Colonic mucosa (tissue), 4 donors: ENCODE results near the gene GALNT17. TPM values are rescaled to one million over a fixed set of nuclear protein-coding genes. Genes with fewer than 3 reads are reported as not detected.
"Not testable (repeated sequence)": the region's sequence is repeated elsewhere in the genome, so short reads cannot be mapped to it uniquely, and the experiment has no call there.

Experiments
- DNase-seq: peaks from one replicate; pipeline ENCODE4 v3.0.0-alpha.2; 2020
- H3K27ac ChIP-seq: fragments of 200-600 bp; one replicate; pipeline ENCODE4 v1.8.0; 2021
- H3K27me3 ChIP-seq: fragments of 200-600 bp; one replicate; pipeline ENCODE4 v1.8.0; 2021
- H3K36me3 ChIP-seq: fragments of 200-600 bp; one replicate; pipeline ENCODE4 v1.8.0; 2021
- H3K4me1 ChIP-seq: fragments of 200-600 bp; one replicate; pipeline ENCODE4 v1.8.0; 2021; ENCODE audit warnings: mild to moderate bottlenecking
- H3K4me3 ChIP-seq: fragments of 200-600 bp; one replicate; pipeline ENCODE4 v1.8.0; 2021
- H3K9ac ChIP-seq, 2 donors: one replicate each; pipeline ENCODE4 v1.7.0; 2013; ENCODE audit warnings: control low read depth in 2 of 2, low read depth in 2 of 2, low read length in 2 of 2
- H3K9me3 ChIP-seq: fragments of 200-600 bp; one replicate; pipeline ENCODE4 v1.8.0; 2021
- CTCF ChIP-seq: fragments of 200-600 bp; IDR thresholded peaks from one replicate; pipeline ENCODE4 v1.8.0; 2022; ENCODE audit warnings: antibody characterized with exemption, mild to moderate bottlenecking
- intact Hi-C: fragments of 100-400 bp; cut with DNase I; formaldehyde crosslinking; loops from one replicate; pipeline ENCODE4 v1.14.1; 2022
- total RNA-seq, 2 donors: library from RNA; stranded (reverse); fragmentation: NEBNext Ultra II Directional in 1 of 2; extraction: Animal tissue kit (Norgen Biotek cat#: 25700) in 1 of 2; gene quantifications; one replicate each; pipeline ENCODE4 v1.2.1, GENCODE V29; 2021
- donor health status: healthy.
- donor health status: DM: no; HTN: no; CAD: no.
- donor health status: DM: no; HTN: no; CAD: no.

GALNT17 gene
- total RNA-seq, 2 donors from 2014 or later, result 0.37 to 1.3 TPM

GRCh38 chr7:71591876-71592275 lies 459.9 kb downstream of the GALNT17 start:
- H3K27ac ChIP-seq, result no peak overlapping the region
- H3K4me3 ChIP-seq, result no peak overlapping the region
- no peaks in the 10 kb centered on the region for H3K4me1 ChIP-seq
- no peaks in the 10 kb centered on the region for H3K36me3 ChIP-seq
- no peak for DNase-seq
- TF ChIP-seq CTCF, result no peak
- H3K9me3 ChIP-seq, result no peaks in the 10 kb centered on the region
- no peak overlapping the region for H3K9ac ChIP-seq
- intact Hi-C loops, result no loop called here
- H3K27me3 ChIP-seq, result no peaks in the 10 kb centered on the region

- H3K4me3 ChIP-seq, H3K9me3 ChIP-seq, DNase-seq, H3K36me3 ChIP-seq, H3K27ac ChIP-seq, H3K4me1 ChIP-seq, H3K27me3 ChIP-seq, intact Hi-C loops, H3K9ac ChIP-seq: not testable (repeated sequence)
Observed at GRCh38 chr7:71592388-71592787, 460.4 kb downstream of the GALNT17 start.

GRCh38 chr7:71594736-71595135 lies 462.8 kb downstream of the GALNT17 start:
- H3K9ac ChIP-seq, result no peak overlapping the region
- no peak overlapping the region for H3K4me3 ChIP-seq
- no peaks in the 10 kb centered on the region for H3K27me3 ChIP-seq
- TF ChIP-seq CTCF, result no peak
- no peaks in the 10 kb centered on the region for H3K9me3 ChIP-seq
- no peak overlapping the region for H3K27ac ChIP-seq
- no peaks in the 10 kb centered on the region for H3K4me1 ChIP-seq
- DNase-seq, result no peak
- intact Hi-C loops, result no loop called here
- H3K36me3 ChIP-seq, result no peaks in the 10 kb centered on the region

- intact Hi-C loops, result no loop called here
- H3K27me3 ChIP-seq, result no peaks in the 10 kb centered on the region
- no peak overlapping the region for H3K27ac ChIP-seq
- H3K4me1 ChIP-seq, result no peaks in the 10 kb centered on the region
- no peak overlapping the region for H3K4me3 ChIP-seq
- TF ChIP-seq CTCF, result no peak
- H3K9me3 ChIP-seq, result no peaks in the 10 kb centered on the region
- H3K36me3 ChIP-seq, result no peaks in the 10 kb centered on the region
- no peak for DNase-seq
- H3K9ac ChIP-seq, result no peak overlapping the region
Observed at GRCh38 chr7:71595176-71595575, 463.2 kb downstream of the GALNT17 start.

- DNase-seq, result no peak
- Histone ChIP-seq H3K4me1 (no peaks in the 10 kb centered on the region), H3K36me3 (no peaks in the 10 kb centered on the region), H3K4me3 (no peak overlapping the region), H3K27me3 (no peaks in the 10 kb centered on the region), H3K9me3 (no peaks in the 10 kb centered on the region), H3K27ac (no peak overlapping the region), H3K9ac (no peak overlapping the region)
- intact Hi-C loops, result no loop called here
- TF ChIP-seq CTCF, result no peak
Observed at GRCh38 chr7:71598553-71598952, 466.6 kb downstream of the GALNT17 start.

GRCh38 chr7:71601851-71602250 lies 469.9 kb downstream of the GALNT17 start:
- no peak for DNase-seq
- H3K9me3 ChIP-seq, result no peaks in the 10 kb centered on the region
- no peak overlapping the region for H3K4me3 ChIP-seq
- H3K9ac ChIP-seq, result no peak overlapping the region
- H3K36me3 ChIP-seq, result no peaks in the 10 kb centered on the region
- no peak for TF ChIP-seq CTCF
- intact Hi-C loops, result no loop called here
- no peaks in the 10 kb centered on the region for H3K4me1 ChIP-seq
- no peak overlapping the region for H3K27ac ChIP-seq
- H3K27me3 ChIP-seq, result no peaks in the 10 kb centered on the region
